Measurements from ENCODE around the gene GRID2.

The GRID2 gene

DNA sequence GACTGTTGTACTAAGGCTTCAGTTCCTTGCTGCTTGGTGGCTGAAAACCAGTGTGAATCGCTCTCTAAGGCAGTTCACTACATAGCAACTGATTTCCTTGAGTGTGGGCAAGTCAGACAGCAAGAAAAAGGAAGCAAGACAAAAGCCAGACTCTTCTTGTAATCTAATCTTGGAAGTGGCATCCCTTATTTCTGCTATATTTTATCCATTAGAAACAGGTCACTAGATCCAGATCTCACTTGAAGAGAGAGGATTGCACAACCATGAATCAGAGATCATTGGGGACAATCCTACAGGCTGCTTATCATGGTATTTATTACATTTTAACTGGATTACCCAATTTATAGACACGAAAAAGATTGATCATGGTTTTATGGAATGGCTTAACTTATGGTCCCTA is 684.5 kb downstream of the GRID2 start:
- DNase-seq, result no peak

GRCh38 chr4:92992758-92993157 is 689.0 kb downstream of the GRID2 start:
- DNase-seq, result no peak

DNA sequence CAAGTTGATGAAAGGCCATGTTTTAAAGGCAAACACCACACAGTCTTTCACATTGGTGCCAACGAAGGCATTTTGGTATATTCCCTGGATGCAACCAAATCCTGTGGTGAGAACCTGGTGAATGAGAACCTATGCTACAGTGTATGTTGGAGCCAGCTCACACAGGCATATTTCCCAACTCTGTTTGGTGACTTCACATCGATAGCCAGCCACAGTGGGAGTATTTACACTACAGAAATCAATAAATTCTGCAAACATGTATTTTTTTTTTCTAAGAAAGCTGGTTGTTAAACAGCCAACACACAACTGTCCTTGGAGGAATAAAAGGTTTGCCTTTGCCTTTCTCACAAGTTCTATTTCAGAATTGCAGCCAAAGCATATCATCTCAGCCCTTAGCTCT is 691.0 kb downstream of the GRID2 start:
- DNase-seq, result no peak

- no peak for DNase-seq
Observed at GRCh38 chr4:92996533-92996932, 692.8 kb downstream of the GRID2 start.

- no peak for DNase-seq
Observed at GRCh38 chr4:93000910-93001309, 697.1 kb downstream of the GRID2 start.

GRCh38 chr4:93002240-93002639 is 698.5 kb downstream of the GRID2 start:
- no peak for DNase-seq

- DNase-seq, result no peak
Observed at GRCh38 chr4:93016350-93016749, 712.6 kb downstream of the GRID2 start.

- DNase-seq, result no peak
Observed at GRCh38 chr4:93018243-93018642, 714.5 kb downstream of the GRID2 start.

- DNase-seq, result no peak
Observed at GRCh38 chr4:93018806-93019205, 715.0 kb downstream of the GRID2 start.

- no peak for DNase-seq
Observed at GRCh38 chr4:93029769-93030168, 726.0 kb downstream of the GRID2 start.

DNA sequence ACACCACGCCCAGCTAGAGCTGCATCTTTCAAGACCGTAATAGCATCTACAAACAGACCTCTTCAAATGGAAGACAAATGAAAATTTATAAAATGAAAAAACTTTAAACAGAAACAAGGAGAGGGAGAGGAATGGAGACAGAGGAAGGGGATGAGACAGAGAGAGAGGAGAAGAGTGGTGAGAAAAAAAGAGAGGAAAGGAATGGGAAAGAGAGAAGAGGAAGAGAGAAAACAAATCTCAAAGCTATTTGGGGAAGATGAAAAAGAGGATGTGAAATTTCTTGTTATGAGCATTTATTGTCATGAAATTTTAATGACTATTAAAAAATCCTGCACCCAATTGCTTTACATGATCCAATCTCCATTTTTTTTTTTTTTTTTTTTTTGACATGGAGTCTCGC is 726.9 kb downstream of the GRID2 start:
- DNase-seq, result no peak

DNA sequence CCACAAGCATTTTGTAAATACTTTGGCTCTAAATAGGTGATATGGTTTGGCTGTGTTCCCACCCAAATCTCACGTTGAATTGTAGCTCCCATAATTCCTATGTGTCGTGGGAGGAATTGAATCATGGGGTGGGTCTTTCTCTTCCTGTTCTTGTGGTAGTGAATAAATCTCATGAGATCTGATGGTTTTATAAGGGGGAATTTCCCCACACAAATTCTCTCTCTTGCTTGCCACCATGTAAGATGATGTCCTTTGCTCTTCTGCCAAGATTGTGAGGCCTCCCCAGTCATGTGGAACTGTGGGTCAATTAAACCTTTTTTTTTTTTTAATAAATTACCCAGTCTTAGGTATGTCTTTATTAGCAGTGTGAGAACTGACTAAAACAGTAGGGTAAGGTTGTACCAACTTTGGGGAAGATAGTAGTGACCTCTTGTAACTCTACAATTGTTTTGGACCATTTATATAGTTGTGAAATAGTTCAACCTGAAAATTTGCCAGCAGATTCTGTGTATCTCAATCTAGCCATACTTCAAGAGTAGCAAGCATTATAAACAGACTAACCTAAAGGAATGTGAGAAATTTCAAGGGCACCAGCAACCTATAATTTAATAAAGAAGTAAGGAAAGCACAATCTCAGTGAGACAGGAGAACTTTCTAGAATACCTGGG is 727.8 kb downstream of the GRID2 start:
- no peak for DNase-seq

DNA sequence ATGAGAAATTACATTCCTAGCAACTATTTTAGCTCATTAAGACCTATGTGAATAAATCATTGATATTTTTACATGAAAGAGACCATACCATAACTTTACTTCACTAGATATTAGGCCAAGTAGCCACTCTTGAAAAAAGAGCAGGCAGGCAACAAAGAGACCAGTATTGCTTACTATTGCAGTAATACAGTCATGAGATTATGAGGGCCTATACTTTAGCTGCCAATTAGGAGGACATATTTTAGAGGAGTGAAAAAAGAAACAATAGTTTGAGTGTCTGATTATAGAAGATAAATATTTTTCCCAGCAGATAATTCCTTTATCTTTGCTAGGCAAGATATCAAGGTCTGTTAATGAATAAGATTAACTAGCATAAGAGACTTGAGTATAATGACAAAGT is 739.0 kb downstream of the GRID2 start:
- DNase-seq, result no peak

DNA sequence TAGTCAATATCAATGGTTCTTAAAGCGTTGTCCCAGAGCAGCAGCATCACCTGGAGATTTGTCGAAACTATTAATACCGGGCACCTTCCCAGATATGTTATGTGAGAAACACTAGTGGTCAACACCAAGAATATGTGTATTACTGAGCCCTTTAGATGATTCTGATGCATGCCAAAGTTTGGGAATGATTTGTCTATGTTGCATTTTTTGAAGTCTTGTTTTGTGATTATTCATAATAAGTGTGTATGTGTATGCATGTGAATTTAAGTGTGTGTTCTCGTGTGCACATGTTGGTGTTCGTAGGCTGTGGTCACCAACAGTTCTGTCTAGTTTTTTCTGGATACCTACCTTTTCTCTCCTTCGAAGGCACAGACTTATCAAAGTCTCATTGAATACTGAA is 749.4 kb downstream of the GRID2 start:
- DNase-seq, result no peak

GRCh38 chr4:93061826-93062225 is 758.1 kb downstream of the GRID2 start:
- no peak for DNase-seq

- DNase-seq, result no peak
Observed at GRCh38 chr4:93063325-93063724, 759.6 kb downstream of the GRID2 start.

DNA sequence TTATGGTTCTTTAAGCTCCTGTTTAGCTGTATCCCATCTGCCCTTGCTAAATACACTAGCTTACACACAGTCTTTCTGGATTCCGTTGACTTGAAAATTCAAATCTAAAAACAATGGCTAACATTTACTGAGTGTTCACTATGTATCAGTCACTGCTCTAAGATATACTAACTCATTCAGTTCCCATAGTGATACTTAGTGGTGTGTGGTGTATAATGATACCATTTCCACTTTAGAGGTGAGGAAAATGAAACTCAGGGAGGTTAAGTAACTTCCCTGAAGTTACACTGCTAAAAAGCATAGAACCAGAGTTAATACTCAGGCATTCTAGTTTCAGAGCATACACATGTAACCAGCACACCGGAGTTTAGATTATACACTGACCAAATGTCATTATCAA is 762.0 kb downstream of the GRID2 start:
- DNase-seq, result no peak

DNA sequence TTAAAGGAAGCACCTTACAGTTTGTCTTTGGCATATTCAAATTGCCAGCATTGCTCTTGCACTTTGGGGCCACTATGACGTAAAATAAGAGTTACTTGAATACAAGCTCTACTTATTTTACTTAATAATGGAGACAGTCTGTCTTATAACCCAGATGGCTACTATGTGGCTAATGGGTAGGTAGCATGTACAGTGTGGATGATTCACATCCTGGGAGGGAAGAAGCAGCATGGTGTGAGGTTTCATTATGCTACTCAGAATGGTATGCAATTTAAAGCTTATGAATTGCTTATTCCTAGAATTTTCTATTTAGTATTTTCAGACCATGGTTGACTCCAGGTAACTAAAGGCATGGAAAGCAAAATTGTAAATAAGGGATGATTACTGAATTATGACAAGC is 763.0 kb downstream of the GRID2 start:
- DNase-seq, result no peak

GRCh38 chr4:93072292-93072691 is 768.5 kb downstream of the GRID2 start:
- DNase-seq, result no peak

DNA sequence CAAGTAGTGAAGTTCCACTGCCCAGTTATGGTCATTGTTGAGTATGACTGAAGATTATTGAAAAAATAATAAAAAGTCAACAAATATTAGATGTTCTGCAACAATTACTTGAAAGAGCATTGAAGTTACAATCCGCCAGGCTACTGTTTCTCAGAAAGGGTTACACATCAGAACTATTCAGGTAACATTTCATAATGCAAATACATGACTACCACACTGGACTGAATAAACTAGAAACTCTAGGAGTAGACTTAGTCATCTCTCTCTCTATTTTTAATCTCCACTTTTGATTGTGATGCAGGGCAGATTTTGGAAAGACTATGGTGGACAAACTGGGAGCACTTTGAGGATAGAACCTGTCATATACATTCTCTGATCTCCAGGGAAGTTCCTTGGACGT is 776.5 kb downstream of the GRID2 start:
- no peak for DNase-seq

- no peak for DNase-seq
Observed at GRCh38 chr4:93084599-93085305, 781.0 kb downstream of the GRID2 start.

DNA sequence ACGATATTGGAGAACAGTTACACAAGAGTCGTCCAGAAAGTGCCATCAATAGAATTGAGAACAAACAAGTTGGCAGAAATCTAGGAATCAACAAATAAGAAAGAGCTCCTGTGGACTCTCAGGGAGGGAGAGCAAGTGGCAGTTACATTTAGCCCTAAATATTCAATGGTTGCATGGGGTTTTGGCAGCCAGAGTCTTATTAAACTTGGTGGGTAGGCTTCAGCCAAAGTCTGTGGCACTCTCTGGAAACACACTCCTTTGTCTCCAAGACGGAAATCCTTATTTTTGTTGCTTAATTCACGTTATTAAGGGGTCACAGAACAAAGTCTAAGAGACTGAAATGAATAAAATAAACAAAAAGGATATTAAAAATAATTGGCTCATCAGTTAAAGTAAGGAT is 782.6 kb downstream of the GRID2 start:
- no peak for DNase-seq

GRCh38 chr4:93092765-93093164 is 789.0 kb downstream of the GRID2 start:
- no peak for DNase-seq

DNA sequence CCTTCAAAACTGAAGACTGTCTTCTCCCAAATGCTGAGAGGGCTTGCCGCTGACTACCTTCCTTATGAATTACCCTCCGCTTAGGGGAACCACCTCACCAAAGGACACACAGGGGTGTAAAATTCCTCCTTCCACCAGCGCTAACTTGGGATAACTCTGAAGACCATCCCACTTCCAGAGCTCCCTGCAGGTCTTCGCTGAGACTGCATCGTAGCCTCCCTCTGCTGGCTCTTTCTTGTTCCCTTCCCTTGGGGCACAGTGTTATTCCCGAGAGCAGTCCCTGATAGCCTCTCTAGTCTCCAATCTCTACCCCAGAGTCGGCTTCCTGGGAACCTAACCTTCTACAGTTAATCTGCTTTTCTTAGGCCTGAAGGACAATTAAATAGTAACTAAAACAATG is 799.3 kb downstream of the GRID2 start:
- DNase-seq, result no peak

DNA sequence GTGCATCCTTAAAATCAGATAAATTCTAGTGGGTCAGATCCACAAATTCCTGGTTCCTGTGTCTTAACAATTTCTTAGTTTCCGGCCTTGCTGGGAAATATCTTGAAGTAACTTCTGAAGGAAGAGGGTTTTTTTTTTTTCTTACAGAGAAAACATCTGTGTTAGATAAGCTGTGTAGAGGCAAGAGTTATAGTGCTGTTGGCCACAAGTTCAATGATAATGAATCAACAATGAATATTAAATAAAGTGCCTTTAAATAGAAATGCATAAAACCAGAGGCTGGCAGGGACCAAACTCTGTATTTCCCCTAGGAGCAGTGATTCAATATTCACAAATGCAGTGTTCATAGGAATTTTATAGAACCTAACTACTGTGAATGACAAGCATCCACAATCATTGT is 812.9 kb downstream of the GRID2 start:
- no peak for DNase-seq

Measured in NCI-H2107 (cell line).